ENCODE results near the gene MYO6.

MYO6 gene

GRCh38 chr6:75757295-75757694 is 8.3 kb downstream of the MYO6 start:
- TF ChIP-seq CTCF (IDR thresholded peaks at IDR 0.05), result no peak

GRCh38 chr6:75758061-75758460 is 9.0 kb downstream of the MYO6 start:
- TF ChIP-seq CTCF (IDR thresholded peaks at IDR 0.05), result no peak

- TF ChIP-seq CTCF (IDR thresholded peaks at IDR 0.05), result no peak
Observed at GRCh38 chr6:75759207-75759606, 10.2 kb downstream of the MYO6 start.

GRCh38 chr6:75760320-75760719 is 11.3 kb downstream of the MYO6 start:
- no peak for TF ChIP-seq CTCF (IDR thresholded peaks at IDR 0.05)

GRCh38 chr6:75761489-75761888 is 12.4 kb downstream of the MYO6 start:
- no peak for TF ChIP-seq CTCF (IDR thresholded peaks at IDR 0.05)

- no peak for TF ChIP-seq CTCF (IDR thresholded peaks at IDR 0.05)
Observed at GRCh38 chr6:75762063-75762462, 13.0 kb downstream of the MYO6 start.

- no peak for TF ChIP-seq CTCF (IDR thresholded peaks at IDR 0.05)
Observed at GRCh38 chr6:75766387-75766786, 17.3 kb downstream of the MYO6 start.

GRCh38 chr6:75770844-75771243 is 21.8 kb downstream of the MYO6 start:
- TF ChIP-seq CTCF (IDR thresholded peaks at IDR 0.05), result no peak
